HG02970 (cell line): ENCODE data around the gene YIPF6.
A peak's percentile ranks its signal among the peaks of the same experiment; 100 is the strongest.
"Not testable (repeated sequence)": the region's sequence is repeated elsewhere in the genome, so short reads cannot be mapped to it uniquely, and the experiment has no call there.

Experiments used
- ATAC-seq: cut with Tn5 transposase; IDR thresholded peaks from one replicate; pipeline ENCODE4 v1.9.1; 2021; ENCODE audit warnings: mild to moderate bottlenecking, moderate library complexity, moderate number of reproducible peaks; ENCODE audit not compliant: unreplicated experiment, low FRiP score

YIPF6 gene

DNA sequence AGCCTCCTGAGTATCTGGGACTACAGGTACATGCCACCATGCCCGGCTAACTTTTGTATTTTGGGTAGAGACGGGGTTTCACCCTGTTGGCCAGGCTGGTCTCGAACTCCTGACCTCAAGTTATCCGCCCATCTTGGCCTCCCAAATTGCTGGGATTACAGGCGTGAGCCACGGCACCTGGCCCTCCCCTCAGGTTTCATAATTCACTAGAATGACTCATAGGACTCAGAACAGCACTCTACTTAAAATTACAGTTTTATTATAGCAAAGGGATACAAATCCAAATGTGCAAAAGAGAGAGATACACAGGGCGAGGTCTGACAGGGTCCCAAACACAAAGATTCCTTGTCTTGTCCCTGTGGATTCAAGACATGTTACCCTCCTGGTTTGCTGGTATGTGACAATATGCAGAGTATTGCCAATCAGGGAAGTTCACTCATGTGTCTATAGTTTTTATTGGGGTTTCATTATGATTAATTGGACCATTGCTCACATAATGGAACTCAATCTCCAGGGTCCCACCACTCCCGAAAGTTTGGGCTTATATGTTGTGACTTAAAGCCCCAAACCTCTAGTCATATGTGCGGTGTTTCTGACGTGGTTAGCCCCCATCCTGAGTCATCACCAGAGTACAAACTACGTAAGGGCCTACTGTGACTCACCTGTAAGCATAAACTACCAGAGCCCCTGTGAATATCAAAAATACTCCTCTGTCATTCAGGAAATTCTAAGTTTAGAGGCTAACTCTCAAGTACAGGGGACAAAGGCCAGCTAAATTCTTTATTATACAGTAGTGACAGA is 5.2 kb downstream of the YIPF6 start:
- no peak for ATAC-seq

DNA sequence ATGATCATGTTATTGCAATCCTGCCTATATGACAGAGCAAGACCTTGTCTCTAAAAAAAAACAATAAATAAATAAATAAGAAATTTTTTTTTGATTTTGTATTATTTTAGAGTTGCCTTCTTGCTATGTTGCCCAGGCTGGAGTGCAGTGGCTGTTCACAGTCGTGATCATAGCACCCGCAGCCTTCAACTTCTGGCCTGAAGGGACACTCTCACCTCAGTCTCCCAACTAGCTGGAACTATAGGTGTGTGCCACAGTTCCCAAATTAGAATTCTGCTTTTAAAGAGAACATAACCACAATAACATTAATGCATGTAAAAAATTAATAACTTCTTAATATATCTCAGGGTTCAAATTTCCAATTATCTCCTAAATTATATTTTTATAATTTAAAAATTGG is 7.8 kb downstream of the YIPF6 start:
- no peak for ATAC-seq

DNA sequence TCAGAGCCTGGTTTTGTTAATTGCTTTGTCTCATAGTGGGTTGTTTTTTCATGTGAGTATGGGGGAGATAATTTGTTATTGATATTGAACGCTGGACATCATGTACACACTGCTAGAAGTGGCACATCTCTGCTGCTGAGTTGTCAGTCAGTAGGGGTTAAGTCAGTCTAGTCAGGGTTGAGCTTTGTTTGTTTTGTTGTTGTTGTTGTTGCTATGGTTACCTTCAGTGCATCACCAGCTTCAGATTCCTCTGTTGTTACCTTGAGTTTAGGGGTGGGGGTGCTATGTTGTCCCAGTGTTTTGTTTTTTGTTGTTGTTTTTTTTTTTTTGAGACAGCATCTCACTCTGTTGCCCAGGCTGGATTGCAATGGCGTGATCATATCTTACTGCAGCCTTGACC is 9.9 kb downstream of the YIPF6 start:
- no peak for ATAC-seq

DNA sequence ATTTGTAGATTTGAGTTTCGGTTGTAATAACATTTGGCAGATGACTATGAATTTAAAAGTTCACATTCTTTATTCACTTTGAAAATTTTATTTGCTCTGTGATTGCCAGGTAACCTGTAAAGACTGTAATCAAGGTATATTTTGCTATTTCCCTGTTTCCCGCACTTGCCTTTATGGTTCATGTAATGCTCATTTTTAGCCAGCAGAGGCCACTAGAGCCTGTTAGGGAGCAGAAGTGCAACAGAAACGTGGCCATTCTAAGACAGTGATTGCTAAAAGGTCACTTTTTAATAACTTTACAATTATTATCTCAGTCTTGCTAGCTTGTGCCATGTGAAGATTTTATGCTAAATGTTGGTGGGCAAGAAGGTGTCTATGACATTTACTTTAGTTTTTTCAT is 12.4 kb downstream of the YIPF6 start:
- peak; percentile 69 for ATAC-seq

DNA sequence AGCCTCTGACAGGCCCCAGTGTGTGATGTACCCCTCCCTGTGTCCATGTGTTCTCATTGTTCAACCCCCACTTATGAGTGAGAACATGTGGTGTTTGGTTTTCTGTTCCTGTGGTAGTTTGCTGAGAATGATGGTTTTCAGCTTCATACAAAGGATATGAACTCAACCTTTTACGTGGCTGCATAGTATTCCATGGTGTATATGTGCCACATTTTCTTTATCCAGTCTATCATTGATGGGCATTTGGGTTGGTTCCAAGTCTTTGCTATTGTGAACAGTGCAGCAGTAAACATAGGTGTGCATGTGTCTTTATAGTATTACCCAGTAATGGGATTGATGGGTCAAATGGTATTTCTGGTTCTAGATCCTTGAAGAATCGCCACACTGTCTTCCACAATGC is 25.8 kb downstream of the YIPF6 start:
- ATAC-seq, result not testable (repeated sequence)

DNA sequence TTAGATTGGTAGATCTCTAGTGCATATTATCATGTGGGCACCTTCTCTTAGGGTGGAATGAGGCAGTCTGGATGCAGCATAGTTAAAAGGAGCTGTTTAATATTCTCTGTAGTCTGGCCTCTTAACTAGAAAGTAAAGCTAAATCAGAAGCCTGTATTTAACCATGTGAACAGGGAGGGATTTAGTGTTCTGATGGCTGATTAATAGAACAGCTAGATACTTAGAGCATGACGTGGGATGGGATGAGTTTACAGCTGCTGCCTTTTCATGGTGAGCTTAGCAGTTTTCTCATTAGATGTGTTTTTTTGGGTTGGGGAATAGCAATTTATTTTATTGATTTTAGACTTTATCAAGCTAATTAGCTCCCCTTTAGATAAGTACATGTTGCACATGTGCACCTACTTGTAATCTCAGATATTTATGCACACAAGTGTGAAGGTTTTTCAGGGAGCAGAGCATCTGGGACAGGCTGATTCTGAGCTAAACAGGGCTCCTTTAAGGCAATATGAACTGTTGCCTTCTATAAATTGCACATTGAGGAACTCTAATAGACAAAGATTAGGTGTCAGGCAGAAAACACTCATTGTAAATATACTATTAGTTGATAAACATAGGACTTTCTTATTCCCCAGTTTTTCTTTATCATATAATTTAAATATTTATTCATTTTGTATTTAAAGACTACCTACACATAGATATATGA is 34.1 kb downstream of the YIPF6 start:
- no peak for ATAC-seq

DNA sequence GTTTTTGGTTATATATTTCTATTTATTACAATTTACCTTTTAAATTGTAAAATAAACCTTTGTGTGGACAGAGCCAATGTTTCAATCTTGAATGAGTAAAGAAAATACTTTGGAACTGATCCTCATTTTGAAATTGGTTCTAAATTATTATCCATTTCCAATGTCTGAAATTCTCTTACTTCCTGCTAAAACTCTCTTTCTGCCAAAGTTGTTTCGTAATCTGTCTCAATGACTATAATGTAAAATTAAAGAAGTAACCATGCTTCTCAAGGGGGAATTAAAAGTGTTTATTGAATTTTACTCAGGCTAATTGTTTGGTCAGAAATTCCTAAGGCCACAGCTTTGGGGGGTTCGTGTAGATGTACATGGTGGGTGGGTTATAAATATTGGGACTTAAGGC is 34.8 kb downstream of the YIPF6 start:
- no peak for ATAC-seq

DNA sequence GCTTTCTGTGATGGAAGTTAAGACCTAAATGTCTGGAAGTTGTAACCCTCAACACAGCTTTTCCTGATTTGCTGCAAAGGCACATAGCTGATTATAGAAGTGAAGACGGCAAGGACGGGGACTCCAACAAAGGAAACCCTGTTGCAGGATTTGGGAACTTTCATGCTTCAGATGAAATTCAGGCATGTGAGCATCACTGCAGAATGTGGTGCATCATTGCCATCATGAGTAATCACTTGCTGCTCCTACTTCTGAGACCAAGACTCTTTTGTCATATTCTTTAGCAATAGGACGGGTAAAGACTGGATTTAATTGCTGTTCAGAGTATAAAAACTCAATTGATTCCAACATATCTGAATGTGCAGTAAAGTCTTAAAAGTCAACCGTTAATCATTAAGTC is 35.8 kb downstream of the YIPF6 start:
- no peak for ATAC-seq

DNA sequence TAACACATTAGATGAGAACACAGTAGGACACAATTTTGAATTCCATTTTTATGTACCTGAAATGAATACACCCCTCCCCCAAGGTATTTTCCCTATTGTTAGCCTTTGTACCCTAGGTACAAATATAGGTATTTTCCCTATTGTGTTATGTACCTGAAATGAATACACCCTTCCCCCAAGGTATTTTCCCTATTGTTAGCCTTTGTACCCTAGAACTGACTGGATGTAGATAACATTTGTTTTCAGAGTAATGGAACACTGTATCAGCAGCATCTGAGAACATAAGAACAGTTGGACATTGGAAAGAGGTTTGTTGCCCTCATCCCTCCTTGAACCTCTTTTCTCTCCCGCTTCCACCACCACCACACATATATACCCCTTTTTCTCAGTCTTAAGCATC is 37.6 kb downstream of the YIPF6 start:
- no peak for ATAC-seq

DNA sequence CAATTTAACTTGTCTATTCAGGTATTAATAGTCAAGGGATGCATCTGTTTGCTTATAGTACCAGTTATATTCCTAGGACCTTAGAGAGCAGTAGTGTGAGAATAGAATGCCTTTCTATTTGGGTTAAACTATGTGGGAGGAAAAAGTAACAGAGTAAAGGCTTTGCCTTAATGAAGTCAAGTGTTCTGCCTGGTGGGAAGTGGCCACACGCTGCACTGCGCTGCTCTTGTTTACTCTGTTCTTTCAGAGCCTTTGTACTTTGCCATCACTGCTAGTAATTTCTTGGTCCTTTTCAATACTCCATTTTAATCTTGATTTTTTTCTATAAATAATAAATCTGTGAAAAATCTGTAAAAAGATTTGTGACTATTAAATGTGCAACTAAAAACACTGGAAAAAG is 38.0 kb downstream of the YIPF6 start:
- ATAC-seq, result no peak

DNA sequence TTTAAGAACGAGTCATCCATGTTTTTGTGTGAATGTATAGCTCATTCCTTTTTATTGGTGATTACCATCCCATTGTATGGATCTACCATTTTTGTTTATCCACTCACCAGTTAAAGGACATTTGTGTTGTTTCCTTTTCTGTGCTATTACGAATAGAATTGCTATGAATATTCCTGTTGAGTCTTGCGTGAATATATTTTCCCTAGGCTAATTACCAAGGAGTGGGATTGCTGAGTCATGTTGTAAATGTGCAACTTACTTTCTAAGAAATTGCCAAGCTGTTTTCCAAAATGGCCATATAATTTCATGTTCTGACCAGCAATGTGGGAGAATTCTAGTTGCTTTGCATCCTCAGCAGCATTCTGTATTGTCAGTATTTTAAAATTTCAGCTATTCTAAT is 51.3 kb downstream of the YIPF6 start:
- no peak for ATAC-seq

DNA sequence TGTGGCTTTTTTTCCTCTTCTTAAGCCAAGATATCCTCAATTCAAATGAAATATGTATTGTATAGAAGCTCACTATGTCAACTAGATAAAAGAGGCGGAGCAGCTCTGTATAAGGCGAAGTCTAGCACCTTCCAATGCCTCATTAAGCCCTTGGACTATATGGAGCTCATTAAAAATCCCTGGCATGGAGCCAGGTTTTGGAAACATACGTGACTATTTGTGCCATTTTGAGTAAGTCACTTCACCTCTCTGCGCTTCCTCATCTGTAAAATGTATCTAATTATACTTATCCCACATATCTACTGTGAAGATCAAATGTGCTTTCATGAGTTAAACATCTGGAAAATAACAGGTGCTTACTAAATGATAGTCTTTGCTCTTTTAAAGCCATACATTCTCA is 57.2 kb downstream of the YIPF6 start:
- ATAC-seq, result no peak

DNA sequence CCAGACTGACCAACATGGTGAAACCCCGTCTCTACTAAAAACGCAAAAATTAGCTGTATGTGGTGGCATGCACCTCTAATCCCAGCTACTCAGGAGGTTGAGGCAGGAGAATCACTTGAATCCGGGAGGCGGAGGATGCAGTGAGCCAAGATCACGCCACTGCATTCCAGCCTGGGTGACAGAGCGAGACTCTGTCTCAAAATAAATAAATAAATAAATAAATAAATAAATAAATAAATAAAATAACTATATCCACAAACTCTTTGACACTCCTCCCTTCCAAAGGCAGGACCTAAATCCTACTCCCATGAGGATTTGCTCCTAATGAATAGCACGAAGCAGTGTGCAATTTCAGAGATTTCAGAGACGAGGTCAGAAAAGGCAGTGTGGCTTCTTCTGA is 58.3 kb downstream of the YIPF6 start:
- not testable (repeated sequence) for ATAC-seq

DNA sequence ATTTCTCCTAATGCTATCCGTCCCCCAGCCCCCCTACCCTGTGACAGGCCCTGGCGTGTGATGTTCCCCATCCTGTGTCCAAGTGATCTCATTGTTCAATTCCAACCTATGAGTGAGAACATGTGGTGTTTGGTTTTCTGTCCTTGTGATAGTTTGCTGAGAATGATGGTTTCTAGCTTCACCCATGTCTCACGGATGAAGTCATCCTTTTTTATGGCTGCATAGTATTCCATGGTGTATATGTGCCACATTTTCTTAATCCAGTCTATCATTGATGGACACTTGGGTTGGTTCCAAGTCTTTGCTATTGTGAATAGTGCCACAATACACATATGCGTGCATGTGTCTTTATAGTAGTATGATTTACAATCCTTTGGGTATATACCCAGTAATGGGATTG is 61.1 kb downstream of the YIPF6 start:
- ATAC-seq, result not testable (repeated sequence)

DNA sequence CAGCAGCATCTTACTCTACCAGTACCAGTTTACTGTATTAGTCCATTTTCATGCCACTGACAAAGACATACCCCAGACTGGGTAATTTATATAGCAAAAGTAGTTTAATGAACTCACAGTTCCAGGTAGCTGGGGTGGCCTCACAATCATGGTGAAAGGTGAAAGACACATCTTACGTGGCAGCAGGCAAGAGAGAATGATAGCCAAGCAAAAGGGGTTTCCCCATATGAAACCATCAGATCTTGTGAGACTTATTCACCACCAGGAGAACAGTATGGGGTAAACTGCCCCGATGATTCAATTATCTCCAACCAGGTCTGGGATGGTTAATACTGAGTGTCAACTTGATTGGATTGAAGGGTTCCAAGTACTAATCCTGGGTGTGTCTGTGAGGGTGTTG is 69.3 kb downstream of the YIPF6 start:
- no peak for ATAC-seq

DNA sequence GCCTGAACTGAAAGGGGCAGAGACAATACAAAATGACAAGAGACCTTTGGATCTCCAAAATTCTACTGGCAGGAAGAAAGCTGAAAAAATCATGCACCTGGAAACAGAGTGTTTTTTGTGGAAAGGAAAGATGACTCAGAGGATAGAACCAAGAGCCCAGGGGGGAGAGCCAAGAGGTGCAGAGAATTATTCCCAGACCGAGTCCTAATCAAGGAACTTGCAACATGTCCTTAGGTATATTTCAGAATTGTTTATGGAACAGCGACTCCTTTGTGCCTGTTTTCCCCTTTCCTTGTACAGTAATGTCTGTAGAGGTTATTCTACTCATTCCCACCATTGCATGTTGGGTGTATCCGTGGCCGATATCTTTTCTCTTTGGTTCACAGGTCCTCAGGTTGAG is 71.7 kb downstream of the YIPF6 start:
- ATAC-seq, result no peak

DNA sequence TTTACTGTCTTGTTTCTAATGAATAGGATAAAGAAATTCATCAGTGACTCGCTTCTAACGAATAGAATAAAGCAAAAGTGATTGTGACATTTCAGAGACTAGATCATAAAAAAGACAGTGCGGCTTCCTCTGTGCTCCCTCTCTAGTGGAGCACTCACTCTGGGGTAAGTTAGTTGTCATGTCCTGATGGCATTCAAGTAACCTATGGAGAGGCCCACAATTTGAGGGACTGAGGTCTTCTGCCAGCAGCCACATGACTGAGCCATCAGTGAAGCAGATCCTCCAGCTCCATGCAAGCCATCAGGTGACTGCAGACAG is 72.4 kb downstream of the YIPF6 start:
- ATAC-seq, result no peak

DNA sequence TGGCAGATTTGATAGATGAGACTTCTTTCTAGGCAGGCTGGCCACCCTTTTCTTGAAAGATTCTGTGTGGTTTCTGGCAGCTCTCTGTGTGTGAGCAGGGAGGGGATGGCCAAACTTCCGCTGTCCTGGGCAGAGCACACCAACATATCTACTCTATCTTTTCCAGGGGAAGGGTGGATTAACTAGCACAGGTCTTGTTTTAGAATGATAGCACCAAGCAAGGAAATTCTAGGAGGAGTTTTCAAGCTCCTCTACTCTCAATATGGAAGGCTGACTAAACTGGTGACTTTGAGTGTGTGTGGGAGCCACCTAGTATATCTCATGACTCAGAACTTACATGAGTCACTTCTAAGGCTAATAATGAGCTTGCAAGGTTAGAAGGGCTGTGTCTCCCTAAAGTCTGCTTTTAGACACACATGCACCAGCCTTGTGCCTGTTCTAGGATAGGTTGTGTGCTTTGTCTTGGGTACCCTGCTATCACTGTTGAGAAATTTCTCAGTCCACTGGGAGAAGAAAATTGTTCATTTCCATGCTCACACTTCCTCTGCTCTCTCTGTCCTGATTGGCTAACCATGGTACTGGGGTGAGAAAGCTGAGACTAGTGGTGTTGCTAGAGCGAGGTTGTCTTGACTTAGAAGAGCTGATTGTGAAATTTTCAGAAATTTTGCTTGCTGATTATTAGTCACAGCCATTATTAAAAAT is 72.9 kb downstream of the YIPF6 start:
- ATAC-seq, result no peak

DNA sequence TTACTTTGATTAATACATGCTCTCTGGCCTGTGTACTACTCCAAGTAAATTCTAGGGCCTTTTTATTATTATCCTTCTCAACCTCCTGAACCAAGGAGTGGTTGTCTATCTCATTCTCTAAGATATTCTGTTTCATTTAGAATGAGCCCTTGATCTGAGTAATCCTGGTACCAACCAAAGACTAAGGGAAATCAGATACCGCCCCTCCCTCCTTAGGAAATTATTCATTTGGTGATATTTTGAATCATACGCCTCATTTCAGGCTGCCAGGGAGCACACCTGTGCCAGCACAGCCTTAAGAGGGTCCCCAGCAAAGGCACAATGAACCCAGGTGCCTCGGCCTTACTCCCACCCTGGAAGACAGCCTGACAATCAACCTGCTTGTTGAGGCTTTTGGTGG is 75.4 kb downstream of the YIPF6 start:
- ATAC-seq, result no peak

DNA sequence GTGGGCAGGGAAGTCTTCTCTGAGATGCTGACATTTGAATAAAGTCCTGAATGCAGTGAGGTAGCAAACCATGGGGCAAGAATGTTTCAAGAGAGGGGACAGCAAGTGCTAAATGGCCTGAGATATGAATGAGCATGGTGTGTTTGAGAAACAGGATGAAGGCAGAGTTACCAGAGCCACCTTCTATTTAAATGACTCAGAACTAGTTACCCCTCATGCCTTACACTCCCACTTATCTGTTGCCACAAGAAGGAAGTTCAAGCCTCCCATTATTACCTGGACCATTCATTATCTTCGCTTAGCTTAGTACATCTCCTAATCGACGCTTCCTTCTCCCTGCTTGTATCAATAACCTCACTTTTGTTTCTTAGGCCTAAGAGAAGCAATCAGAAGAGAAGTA is 81.0 kb downstream of the YIPF6 start:
- no peak for ATAC-seq

DNA sequence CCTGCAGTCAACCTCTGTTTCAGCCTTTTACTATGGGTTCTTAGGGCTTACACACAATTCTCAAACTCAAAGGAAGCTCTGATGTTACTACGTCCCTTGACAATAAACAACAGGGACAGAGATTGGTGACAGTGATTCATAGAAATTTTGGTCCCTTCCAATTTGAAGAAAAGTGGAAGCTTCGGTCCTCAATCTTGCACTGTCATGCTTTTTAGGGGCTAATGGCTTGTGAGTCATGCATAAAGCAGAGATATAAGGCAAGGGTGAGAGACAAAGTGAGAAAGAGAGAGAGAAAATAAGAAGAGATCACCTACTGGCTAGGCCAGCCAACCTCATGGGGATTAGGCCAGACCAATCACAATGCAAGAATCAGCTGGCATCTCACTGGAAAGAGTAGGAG is 85.4 kb downstream of the YIPF6 start:
- ATAC-seq, result no peak
